Renal cortical epithelial cell (primary cell): Measurements from ENCODE around the gene ANKRD33B. TPM values are rescaled to one million over a fixed set of nuclear protein-coding genes. Genes with fewer than 3 reads are reported as not detected.
"Not testable (repeated sequence)": the region's sequence is repeated elsewhere in the genome, so short reads cannot be mapped to it uniquely, and the experiment has no call there.

Source experiments
- DNase-seq: peaks from one replicate; pipeline ENCODE4 v3.0.0-alpha.2; 2011; ENCODE audit warnings: low read depth
- total RNA-seq: library from RNA; depleted of rRNA; stranded (reverse); fragments of >200 nt; gene quantifications from 2 replicates; pipeline ENCODE4 v1.2.3, GENCODE V29; 2014

ANKRD33B gene
- total RNA-seq, 1 donor from 2014 or later = 32.9 TPM

GRCh38 chr5:10559151-10559550 lies 4.7 kb upstream of the ANKRD33B start:
- no peak for DNase-seq

- no peak for DNase-seq
Measured at GRCh38 chr5:10559871-10560270, 4.0 kb upstream of the ANKRD33B start.

GRCh38 chr5:10562201-10563109 lies 1.4 kb upstream of the ANKRD33B start:
- DNase-seq = no peak

- no peak for DNase-seq
Measured at GRCh38 chr5:10563110-10563944, 543 bp upstream of the ANKRD33B start.

GRCh38 chr5:10564838-10565784 lies 1.2 kb downstream of the ANKRD33B start:
- DNase-seq = no peak

GRCh38 chr5:10565785-10566542 lies 2.1 kb downstream of the ANKRD33B start:
- DNase-seq = no peak

- DNase-seq = no peak
Measured at GRCh38 chr5:10566543-10567068, 2.7 kb downstream of the ANKRD33B start.

- DNase-seq = peak; percentile 70
Measured at GRCh38 chr5:10567121-10567591, 3.3 kb downstream of the ANKRD33B start.

- DNase-seq = no peak
Measured at GRCh38 chr5:10567781-10568321, 4.0 kb downstream of the ANKRD33B start.

GRCh38 chr5:10570540-10570939 lies 6.7 kb downstream of the ANKRD33B start:
- not testable (repeated sequence) for DNase-seq

- DNase-seq = no peak
Measured at GRCh38 chr5:10572451-10572850, 8.6 kb downstream of the ANKRD33B start.

GRCh38 chr5:10573487-10574145 lies 9.7 kb downstream of the ANKRD33B start:
- DNase-seq = no peak

GRCh38 chr5:10574879-10575278 lies 11.0 kb downstream of the ANKRD33B start:
- DNase-seq = not testable (repeated sequence)

- no peak for DNase-seq
Measured at GRCh38 chr5:10576121-10576789, 12.4 kb downstream of the ANKRD33B start.

GRCh38 chr5:10576790-10577189 lies 12.9 kb downstream of the ANKRD33B start:
- no peak for DNase-seq

- DNase-seq = peak; percentile 52
Measured at GRCh38 chr5:10577371-10578292, 13.8 kb downstream of the ANKRD33B start.

GRCh38 chr5:10578293-10578665 lies 14.4 kb downstream of the ANKRD33B start:
- no peak for DNase-seq

- no peak for DNase-seq
Measured at GRCh38 chr5:10578869-10579268, 15.0 kb downstream of the ANKRD33B start.
